ENCODE data around the gene ITGA11. TPM values are rescaled to one million over a fixed set of nuclear protein-coding genes. Genes with fewer than 3 reads are reported as not detected.

ITGA11 gene, protein sequence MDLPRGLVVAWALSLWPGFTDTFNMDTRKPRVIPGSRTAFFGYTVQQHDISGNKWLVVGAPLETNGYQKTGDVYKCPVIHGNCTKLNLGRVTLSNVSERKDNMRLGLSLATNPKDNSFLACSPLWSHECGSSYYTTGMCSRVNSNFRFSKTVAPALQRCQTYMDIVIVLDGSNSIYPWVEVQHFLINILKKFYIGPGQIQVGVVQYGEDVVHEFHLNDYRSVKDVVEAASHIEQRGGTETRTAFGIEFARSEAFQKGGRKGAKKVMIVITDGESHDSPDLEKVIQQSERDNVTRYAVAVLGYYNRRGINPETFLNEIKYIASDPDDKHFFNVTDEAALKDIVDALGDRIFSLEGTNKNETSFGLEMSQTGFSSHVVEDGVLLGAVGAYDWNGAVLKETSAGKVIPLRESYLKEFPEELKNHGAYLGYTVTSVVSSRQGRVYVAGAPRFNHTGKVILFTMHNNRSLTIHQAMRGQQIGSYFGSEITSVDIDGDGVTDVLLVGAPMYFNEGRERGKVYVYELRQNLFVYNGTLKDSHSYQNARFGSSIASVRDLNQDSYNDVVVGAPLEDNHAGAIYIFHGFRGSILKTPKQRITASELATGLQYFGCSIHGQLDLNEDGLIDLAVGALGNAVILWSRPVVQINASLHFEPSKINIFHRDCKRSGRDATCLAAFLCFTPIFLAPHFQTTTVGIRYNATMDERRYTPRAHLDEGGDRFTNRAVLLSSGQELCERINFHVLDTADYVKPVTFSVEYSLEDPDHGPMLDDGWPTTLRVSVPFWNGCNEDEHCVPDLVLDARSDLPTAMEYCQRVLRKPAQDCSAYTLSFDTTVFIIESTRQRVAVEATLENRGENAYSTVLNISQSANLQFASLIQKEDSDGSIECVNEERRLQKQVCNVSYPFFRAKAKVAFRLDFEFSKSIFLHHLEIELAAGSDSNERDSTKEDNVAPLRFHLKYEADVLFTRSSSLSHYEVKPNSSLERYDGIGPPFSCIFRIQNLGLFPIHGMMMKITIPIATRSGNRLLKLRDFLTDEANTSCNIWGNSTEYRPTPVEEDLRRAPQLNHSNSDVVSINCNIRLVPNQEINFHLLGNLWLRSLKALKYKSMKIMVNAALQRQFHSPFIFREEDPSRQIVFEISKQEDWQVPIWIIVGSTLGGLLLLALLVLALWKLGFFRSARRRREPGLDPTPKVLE
- 4.5 TPM for total RNA-seq
- long read RNA-seq, partial matches to known transcripts, result 1 of 8 reads
- long read RNA-seq, other reads (novel, unspliced or antisense), result 7 of 8 reads

DNA sequence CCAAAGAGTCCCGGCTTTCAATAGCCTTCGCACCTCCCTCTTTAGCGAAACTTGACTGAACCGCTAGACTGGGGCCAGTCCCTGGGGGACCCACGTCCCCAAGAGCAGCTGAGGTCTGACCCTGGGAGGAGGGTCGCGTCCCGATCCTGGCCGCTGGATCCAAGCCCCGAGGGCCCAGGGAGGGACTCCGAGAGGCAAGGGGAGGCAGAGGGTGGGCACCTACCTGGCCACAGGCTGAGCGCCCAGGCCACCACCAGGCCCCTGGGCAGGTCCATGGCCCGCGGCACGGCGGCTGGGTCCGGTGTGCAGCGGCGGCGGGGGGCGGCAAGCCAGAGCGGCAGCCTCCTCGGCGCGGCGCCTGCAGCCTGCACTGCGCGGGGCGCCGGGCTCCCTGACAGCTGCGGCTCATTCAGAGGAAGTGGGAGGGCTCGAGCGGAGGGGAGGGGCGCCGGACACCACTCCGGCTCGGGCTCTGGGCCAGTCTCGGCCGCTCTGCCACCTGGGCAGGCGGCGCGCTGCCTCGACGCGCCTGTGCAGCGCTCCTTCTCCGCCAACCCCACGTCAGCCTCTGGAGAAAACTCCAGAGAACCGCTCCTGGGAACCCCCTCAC lies at the start of gene ITGA11:
Gene ITGA11, minus strand, starts transcription at position 372 of the 610 bp plus-strand sequence. Its CDS starts 97 bp downstream, at position 275.
- DNase-seq (ENCODE audit: low spot score), result peak; percentile 87

DNA sequence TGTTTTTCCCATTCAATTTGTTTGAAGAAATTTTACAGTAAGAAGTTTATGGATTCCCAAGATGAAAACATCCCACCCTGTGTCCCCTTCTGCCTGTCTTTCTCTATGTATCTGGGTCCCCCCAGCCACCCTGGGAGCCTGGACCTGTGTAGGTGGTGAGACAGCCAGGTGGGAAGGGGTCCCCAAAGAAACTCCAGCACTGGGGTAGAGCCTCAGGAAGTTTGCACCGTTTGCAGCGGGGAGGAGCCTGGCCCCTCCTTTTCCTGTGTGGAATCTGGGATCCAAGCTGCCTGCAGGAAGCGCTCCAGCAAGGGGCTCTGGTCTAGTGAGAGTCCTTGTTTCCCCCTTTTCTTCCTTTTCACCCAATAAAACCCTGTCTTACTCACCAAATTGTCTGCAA lies 49.4 kb upstream of the ITGA11 start:
- DNase-seq (ENCODE audit: low spot score), result no peak

DNA sequence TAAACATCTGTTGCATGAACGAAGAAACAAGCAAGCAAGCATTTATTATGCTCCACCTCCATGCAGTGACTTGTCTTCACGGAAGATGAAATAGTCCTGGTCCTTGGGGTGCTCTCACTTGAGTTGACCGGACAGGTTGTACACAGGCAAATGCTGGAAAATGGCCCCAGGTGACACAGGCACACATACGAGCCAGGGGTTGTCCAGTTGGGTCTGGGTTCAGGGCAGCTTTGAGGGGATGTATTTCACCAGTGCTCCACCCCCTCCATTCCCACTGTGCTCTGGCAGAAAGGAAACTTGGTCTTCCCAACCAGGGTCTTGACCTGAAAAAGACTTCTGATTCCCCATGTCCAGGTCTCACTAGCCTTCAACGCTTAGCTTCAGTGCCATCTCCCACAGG lies 48.3 kb upstream of the ITGA11 start:
- DNase-seq (ENCODE audit: low spot score), result no peak

DNA sequence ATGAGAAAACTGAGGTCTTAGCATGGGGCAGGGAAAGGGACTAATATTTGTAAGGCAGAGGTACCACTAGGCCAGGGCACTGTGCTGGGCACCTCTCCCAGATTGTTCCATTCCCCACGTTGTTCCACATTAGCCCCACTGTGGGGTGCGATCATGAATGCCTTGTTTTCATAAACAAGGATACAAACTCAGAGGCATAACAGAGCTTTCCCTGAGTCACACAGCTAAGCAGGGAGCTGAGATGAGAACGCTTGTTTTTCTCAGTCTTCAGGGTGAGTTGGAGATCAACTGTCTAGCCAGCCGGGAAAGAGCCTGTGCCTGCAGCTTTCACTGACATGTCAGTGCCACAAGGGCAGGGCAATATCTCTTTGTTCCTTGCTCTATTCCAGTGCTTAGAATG lies 47.9 kb upstream of the ITGA11 start:
- no peak for DNase-seq (ENCODE audit: low spot score)

DNA sequence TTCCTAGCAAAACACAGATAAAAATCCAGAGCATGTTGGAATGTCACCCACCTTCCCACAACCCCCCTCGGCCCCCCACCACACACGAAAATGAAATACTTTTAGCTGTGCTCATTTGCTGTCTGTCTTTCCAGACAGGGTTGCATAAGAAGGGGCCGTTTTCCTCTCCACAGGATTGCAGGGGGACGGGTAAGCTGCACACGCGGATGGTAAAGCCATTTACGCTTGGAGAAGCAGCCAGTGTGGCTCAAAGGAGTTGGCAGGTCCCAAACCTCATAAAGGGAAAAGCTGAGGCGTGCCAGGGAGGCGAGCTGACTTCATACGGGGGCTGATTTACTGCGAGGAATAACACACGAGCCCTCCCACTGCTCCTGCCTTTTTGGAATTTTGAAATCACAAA lies 47.4 kb upstream of the ITGA11 start:
- no peak for DNase-seq (ENCODE audit: low spot score)

DNA sequence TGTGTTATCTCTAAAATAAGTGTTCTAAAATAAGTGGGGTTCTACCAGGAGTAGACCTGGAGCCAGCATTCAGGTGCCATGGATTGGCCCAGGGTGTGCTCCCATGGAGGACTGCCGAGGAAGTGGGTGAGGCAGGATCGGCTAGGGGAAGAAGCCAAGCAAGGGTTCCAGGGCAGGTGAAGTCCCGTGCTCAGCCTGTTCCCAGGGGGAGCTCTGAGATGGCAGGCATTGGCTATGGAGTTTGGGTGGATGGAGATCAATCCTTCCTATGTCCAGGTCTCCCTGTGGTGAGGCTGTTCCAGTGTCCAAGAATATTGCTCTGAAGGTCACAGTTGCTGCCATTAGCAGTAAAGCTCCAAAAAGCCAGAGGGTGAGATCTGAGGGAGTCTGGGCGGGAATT lies 46.9 kb upstream of the ITGA11 start:
- DNase-seq (ENCODE audit: low spot score), result no peak

DNA sequence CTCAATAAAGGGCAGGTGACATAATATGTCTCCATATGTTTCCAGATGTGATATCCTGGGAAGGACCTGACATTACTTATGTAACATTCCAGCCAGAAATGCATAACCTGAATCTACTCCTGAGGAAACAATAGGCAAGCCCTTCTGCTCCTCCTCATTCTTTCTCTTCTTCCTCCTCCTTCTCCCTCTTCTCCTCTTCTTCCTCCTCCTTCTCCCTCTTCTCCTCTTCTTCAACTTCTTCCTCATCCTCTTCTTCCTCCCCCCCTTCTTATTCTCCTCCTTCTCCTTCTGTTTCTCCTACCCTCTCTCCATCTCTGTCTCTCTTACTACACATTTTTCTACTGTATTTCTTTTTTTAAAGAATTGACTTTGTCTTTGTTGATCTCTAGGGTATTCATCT lies 43.5 kb upstream of the ITGA11 start:
- no peak for DNase-seq (ENCODE audit: low spot score)

DNA sequence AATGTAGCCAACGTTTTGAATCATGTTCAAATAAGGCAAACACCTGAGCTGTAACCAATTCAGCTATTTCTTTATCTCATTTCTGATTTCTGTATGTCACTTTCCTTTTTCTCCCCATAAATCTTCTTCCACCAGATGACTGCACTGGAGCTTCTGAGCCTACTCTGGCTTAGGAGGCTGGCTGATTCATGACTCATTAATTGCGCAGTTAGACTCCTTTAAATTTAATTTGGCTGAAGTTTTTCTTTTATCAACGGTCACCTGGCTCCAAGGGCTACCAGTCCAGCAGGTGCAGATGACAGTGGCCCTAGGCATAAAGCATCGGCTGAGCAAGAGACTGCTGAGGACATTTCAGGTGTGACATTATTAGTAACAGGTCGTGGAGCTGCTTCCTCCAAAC lies 39.6 kb upstream of the ITGA11 start:
- no peak for DNase-seq (ENCODE audit: low spot score)

DNA sequence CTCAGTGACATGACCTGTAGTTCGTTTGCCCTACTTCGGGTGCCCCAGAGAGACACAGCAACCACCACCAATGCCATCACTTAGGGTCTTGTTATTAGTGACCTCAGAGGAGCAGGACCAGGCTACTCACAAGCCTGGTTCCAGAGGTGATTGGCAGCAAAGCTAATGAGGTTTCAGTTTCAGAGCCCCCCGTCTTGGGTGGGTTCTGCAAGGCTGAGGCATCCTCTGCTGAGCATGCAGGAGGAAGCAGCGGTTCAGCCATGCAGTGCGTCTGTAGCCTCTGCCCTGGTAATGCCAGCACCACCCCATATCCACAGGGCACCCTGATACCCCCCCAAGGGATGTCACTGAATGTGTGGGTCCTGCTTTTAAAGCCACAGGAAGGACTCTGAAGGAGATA lies 39.0 kb upstream of the ITGA11 start:
- no peak for DNase-seq (ENCODE audit: low spot score)

DNA sequence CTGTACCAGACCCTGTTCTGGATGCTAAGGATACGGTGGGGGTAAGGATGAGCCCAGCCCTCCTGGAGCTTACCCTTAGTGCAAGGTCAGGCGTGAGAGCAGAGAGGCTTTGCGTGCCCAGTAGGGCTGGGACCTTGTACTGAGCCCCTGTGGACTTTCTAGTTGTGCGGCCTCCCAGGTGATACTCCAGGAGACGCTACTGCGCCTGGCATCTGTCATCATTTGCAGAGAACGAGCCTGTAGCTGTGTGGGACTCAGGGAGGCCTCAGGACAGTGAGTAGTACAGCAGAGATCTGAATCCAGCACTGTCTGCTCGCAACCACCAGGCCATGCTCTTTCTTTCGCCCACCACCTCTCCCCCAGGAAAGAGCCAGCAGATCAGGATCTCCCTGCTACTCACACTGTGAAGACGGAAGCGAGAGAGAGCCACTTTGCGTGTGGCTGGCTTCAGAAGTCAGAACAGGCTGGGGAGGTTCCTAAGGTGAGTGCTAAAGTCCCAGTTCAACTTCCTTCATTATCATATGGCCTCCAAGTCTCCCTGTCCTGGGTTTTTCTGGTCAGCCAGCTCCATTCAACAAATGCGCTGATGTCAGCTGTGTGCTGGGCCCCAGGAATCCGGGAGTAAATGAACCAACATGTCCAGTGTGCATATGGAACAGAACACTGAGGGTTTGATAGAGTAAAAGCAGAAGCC lies 38.2 kb upstream of the ITGA11 start:
- no peak for DNase-seq (ENCODE audit: low spot score)

DNA sequence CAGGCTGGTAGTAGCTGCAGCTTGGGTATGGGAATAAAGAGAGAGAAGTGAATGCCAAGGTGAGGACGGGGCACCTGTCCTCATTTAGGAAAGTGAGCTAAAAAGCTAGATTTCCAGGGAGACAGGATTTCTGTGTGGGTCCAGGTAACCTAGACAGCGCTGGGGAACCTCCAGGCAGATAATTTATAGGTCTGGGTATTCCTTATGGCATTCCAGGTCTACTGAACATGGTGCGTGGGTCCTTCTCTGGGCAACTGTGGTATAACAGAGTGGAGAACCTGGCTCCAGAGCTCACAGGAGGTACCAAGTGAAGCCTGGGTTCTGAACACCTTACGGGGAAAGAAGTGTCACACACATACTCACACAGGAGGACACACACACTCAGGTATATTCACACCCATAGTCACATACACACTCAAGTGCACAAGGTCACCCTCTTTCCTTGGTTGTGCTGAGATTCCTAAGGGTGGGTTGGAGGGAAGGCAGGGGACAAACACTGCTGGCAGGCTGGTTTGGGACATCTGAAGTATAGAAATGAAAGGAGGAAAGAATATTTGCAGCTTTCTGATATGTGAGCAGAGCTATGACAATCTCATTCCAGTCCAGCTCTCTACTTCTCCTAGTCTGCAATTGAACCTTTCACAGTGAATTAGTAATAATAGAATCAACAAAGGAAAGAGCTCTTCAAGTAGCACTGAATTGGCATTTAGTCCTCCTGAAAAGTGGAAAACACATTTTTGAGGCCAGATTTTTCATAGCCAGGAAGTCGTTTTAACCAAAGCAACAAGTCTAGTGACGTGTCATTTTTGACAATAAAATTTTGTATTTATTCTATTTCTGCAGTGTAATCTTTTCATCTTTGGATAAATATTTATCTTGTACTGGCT lies 37.4 kb upstream of the ITGA11 start:
- no peak for DNase-seq (ENCODE audit: low spot score)

DNA sequence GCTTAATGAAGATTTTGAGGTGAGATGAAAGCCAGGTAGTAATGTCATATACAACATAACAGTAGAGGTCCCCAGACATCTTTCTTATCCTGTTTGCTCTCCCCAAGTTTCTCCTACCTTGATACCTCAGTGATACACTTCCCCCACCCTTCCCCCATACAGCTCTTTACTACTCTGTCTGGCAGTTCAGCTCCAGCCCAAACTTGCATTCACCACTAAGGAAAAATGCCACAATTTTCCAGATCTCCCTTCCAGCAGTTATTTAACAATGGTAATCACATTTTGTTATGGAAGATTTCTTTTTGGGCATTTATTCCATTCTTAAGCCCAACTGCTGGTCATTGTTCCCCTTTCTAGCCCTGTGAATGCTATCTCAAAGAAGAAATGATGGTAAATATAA lies 34.9 kb upstream of the ITGA11 start:
- no peak for DNase-seq (ENCODE audit: low spot score)

DNA sequence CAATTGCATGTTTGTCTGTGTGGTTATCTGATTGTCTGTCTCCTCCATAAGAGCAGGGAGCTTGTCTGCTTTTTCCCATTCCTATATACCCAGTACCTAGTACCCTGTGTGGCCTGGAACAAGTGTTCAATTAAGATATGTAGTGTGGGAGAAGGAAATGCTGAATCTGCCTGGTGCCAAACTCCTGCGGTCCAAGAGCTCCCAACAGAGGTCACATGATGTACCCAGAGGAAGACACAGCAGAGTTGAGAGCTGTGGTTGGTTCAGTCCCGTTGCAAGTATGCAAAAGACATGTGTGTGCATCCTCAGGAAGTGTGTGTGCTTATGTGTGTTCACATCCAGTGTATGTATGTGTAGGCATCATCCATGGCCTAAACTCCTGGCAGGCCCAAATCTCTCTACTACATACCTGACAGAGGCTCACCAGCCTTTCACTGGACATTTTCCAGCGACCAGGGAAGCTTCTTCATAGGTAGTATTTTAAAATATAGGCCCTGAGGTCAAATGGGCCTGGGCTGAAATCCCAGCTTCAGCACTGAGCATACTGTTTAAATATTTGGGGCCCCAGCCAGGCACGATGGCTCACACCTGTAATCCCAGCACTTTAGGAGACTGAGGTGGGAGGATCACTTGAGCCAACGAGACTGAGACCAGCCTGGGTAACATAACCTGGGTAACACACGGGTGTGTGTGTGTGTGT lies 34.0 kb upstream of the ITGA11 start:
- no peak for DNase-seq (ENCODE audit: low spot score)

DNA sequence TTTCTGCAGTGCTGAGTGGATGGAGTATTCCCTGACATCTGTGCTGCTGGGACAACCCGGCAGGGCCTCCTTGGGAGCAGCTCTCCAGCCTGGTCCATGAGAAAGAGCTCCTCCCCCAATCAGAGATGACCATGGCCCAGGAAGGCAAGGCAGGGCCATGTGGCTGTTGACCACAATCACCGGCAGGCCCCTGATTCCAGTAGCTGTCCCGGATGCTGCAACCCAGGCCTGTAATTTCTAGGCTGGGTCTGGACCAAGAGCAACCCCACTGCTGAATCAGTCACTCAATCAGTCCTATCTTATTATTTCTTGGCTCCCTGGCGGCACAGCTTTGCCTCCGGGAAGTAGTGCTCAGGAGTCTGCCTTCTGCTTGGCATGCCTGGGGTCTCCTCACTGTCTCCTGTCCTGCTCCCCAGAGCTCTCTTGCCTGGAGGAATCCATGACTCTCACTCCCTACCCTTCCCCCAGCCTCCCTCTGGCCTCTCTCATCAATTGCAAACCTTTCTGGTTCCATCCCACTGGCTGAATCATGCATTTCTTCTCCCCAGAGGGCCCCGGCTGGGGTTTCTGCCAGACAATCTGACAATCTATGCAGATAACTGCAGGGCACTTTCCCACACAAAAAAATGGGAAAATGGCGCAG lies 32.6 kb upstream of the ITGA11 start:
- DNase-seq (ENCODE audit: low spot score), result no peak

DNA sequence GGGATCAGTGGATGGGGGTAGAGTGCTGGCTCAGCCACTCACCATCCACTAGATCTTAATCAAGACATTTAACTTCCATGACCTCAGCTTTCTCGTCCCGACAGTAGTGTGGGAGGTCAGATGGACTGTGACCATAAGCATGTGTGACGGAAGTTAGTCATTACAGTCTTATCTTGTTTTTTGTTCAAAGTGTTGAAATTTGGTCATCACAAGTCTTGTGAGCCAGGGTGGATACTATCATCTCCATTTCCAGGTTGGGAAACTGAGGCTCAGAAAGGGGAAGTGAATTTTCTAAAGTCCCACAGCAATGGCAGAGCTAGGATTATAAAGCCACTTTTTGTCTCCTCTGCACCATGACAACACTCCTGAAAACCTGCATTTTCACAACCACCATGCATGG lies 32.0 kb upstream of the ITGA11 start:
- DNase-seq (ENCODE audit: low spot score), result no peak

DNA sequence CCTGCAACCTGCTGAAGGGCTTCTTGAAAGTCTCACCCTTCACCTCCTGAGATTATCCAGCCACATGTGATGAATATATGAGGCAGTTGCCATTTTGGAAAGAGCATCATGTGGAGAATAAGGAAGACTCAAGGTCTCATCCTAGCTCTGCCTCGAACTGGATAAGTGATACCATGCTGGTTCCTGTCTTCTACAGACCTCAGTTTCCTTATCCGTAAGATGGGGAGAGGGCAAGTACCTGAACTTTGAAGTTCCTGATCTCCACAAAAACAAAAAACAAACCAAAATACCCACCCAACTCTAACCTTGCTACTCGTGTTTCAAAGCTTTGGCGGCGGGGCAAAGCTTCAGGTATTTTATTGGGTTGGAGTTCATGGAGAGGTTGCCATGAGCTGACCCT lies 31.5 kb upstream of the ITGA11 start:
- DNase-seq (ENCODE audit: low spot score), result no peak

DNA sequence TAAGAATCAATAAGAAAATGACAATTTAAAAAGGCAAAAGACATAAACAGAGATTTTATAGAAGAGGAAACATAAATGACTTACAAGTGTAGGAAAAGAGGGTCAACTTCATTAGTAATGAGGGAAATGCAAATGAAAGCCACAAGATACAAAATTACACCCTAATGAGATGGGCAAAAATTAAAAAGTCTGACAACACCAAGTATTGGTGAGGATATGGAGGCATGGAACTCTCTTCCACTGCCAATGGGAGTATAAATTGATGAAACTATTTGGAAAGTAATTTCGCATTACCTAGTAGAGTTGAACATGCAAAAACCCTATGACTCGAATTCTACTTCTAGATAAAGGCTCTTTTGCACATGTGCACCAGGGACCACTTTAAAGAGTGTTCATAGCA lies 28.2 kb upstream of the ITGA11 start:
- DNase-seq (ENCODE audit: low spot score), result no peak

DNA sequence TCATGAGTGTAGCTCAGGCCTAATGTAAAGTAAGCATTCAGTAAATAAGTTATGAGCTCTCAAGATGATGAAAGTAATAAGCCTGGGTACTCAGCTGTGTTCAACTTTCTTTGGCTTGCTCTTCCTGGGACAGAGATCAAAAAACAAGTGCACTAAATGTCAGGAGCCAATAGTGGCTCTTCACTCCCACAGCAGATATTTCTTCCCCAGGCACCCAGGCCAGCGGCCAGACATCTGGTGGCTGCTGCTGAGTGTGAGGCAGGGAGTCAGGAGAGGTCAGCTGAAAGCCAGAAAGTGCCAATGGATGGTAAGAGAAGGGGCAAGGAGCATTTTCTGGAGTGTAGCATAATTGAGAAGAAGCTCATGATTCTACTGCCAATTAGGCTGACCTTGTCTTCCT lies 18.2 kb upstream of the ITGA11 start:
- DNase-seq (ENCODE audit: low spot score), result no peak
